Liver (tissue), 9 donors: ENCODE results near the gene THADA. TPM values are rescaled to one million over a fixed set of nuclear protein-coding genes. Genes with fewer than 3 reads are reported as not detected.

ENCODE experiments used
- DNase-seq: peaks from one replicate; pipeline ENCODE4 v3.0.0-alpha.2; 2017; ENCODE audit warnings: low spot score
- H3K27ac ChIP-seq, 2 donors: one replicate each; pipeline ENCODE4 v1.7.0; 2013; ENCODE audit warnings: inconsistent platforms in 2 of 2, low read length in 2 of 2, control low read depth in 1 of 2, low read depth in 1 of 2, mild to moderate bottlenecking in 1 of 2
- H3K27me3 ChIP-seq, 4 donors: one replicate each; pipeline versions ENCODE4 v1.6.1 to v1.7.0; 2013; ENCODE audit warnings: low read length in 3 of 4, inconsistent platforms in 1 of 4, mild to moderate bottlenecking in 1 of 4, moderate library complexity in 1 of 4; ENCODE audit not compliant: control insufficient read depth in 4 of 4, insufficient read depth in 4 of 4
- H3K36me3 ChIP-seq, 4 donors: one replicate each; pipeline versions ENCODE4 v1.6.1 to v1.7.0; 2013; ENCODE audit warnings: low read length in 3 of 4, mild to moderate bottlenecking in 3 of 4, low read depth in 1 of 4, moderate library complexity in 1 of 4; ENCODE audit not compliant: control insufficient read depth in 4 of 4, insufficient read depth in 3 of 4
- H3K4me1 ChIP-seq, 4 donors: one replicate each; pipeline versions ENCODE4 v1.6.1 to v1.7.0; 2013; ENCODE audit warnings: low read length in 3 of 4, mild to moderate bottlenecking in 3 of 4, moderate library complexity in 1 of 4; ENCODE audit not compliant: control insufficient read depth in 4 of 4, insufficient read depth in 4 of 4
- H3K4me3 ChIP-seq, 3 donors: one replicate each; pipeline versions ENCODE4 v1.6.1 to v1.7.0; 2013; ENCODE audit warnings: low read length in 3 of 3, control low read depth in 1 of 3, low read depth in 1 of 3, mild to moderate bottlenecking in 1 of 3
- H3K9ac ChIP-seq, 2 donors: one replicate each; pipeline ENCODE4 v1.7.0; 2013; ENCODE audit warnings: low read length in 2 of 2, mild to moderate bottlenecking in 2 of 2, moderate library complexity in 2 of 2, control low read depth in 1 of 2, low read depth in 1 of 2
- H3K9me3 ChIP-seq, 4 donors: one replicate each; pipeline versions ENCODE4 v1.6.1 to v1.7.0; 2013; ENCODE audit warnings: low read length in 3 of 4; ENCODE audit not compliant: control insufficient read depth in 4 of 4
- CTCF ChIP-seq: fragments of 150-350 bp; IDR thresholded peaks from 2 replicates; pipeline ENCODE4 v1.5.1; 2017; ENCODE audit warnings: improper control_type of control experiment, low read depth, low read length; ENCODE audit not compliant: missing input control
- EGR1 ChIP-seq, 2 donors: IDR thresholded peaks; 2 replicates each; pipeline ENCODE4 v1.6.1; 2016 to 2018; ENCODE audit warnings: antibody characterized with exemption in 2 of 2, low read depth in 2 of 2
- FOXA1 ChIP-seq: IDR thresholded peaks from 2 replicates; pipeline ENCODE4 v1.6.1; 2016; ENCODE audit warnings: antibody characterized with exemption
- FOXA2 ChIP-seq: IDR thresholded peaks from 2 replicates; pipeline ENCODE4 v1.6.1; 2016; ENCODE audit warnings: antibody characterized with exemption
- GABPA ChIP-seq, 2 donors: IDR thresholded peaks in 1 of 2; conservative IDR thresholded peaks in 1 of 2; 2 replicates each; pipeline ENCODE4 v1.6.1; 2016; ENCODE audit warnings: antibody characterized with exemption in 2 of 2, mild to moderate bottlenecking in 1 of 2, moderate library complexity in 1 of 2
- HNF4A ChIP-seq, 2 donors: conservative IDR thresholded peaks; 2 replicates each; pipeline ENCODE4 v1.6.1; 2016; ENCODE audit warnings: antibody characterized with exemption in 2 of 2, mild to moderate bottlenecking in 2 of 2
- HNF4G ChIP-seq: IDR thresholded peaks from 2 replicates; pipeline ENCODE4 v1.6.1; 2016; ENCODE audit warnings: antibody characterized with exemption
- JUND ChIP-seq, 2 donors: IDR thresholded peaks; 2 replicates each; pipeline ENCODE4 v1.6.1; 2016; ENCODE audit warnings: antibody characterized with exemption in 2 of 2
- MAX ChIP-seq: IDR thresholded peaks from 2 replicates; pipeline ENCODE4 v1.6.1; 2016; ENCODE audit warnings: antibody characterized with exemption
- NR2F2 ChIP-seq: IDR thresholded peaks from 2 replicates; pipeline ENCODE4 v1.6.1; 2016; ENCODE audit warnings: antibody characterized with exemption
- RAD21 ChIP-seq, 2 donors: IDR thresholded peaks; 2 replicates each; pipeline ENCODE4 v1.6.1; 2016; ENCODE audit warnings: antibody characterized with exemption in 2 of 2, mild to moderate bottlenecking in 2 of 2
- RXRA ChIP-seq, 2 donors: IDR thresholded peaks; 2 replicates each; pipeline ENCODE4 v1.6.1; 2017 to 2018; ENCODE audit warnings: antibody characterized with exemption in 2 of 2, mild to moderate bottlenecking in 1 of 2
- TAF1 ChIP-seq: conservative IDR thresholded peaks from 2 replicates; pipeline ENCODE4 v1.6.1; 2016; ENCODE audit warnings: antibody characterized with exemption, mild to moderate bottlenecking
- YY1 ChIP-seq: IDR thresholded peaks from 2 replicates; pipeline ENCODE4 v1.6.1; 2016; ENCODE audit warnings: antibody characterized with exemption, mild to moderate bottlenecking
- ZBTB33 ChIP-seq: IDR thresholded peaks from 2 replicates; pipeline ENCODE4 v1.6.1; 2016; ENCODE audit warnings: antibody characterized with exemption
- WGBS: extraction: QIAGEN DNeasy Blood & Tissue Kit; methylation state at CpG from one replicate; pipeline ENCODE4 v1.1.7; 2013; 5-methylcytosine and 5-hydroxymethylcytosine counted together
- polyA plus RNA-seq, 2 donors: library from polyadenylated mRNA; stranded (reverse) in 1 of 2; unstranded in 1 of 2; fragments of 200-250 nt in 1 of 2; fragments of >200 nt in 1 of 2; fragmentation: Nextera tagmentation in 1 of 2; extraction: Ambion mirVana in 1 of 2; gene quantifications; one replicate each; pipeline versions ENCODE4 v1.2.1 to v1.2.3, GENCODE V29; 2013 to 2015
- total RNA-seq, 2 donors: library from RNA; depleted of rRNA; stranded (reverse); fragments of >200 nt; gene quantifications; one replicate each; pipeline ENCODE4 v1.2.3, GENCODE V29; 2014
- TF ChIP-seq, protein P1 (sequence below): IDR thresholded peaks from 2 replicates; pipeline ENCODE4 v1.6.1; 2016; ENCODE audit warnings: antibody characterized with exemption
- TF ChIP-seq, protein P2 (sequence below): IDR thresholded peaks from 2 replicates; pipeline ENCODE4 v1.6.1; 2016; ENCODE audit warnings: antibody characterized with exemption, mild to moderate bottlenecking
- donor health status: healthy.
- donor health status: healthy.
- donor health status: healthy.
- donor health status: healthy.
- donor health status: healthy.

Gene THADA
- total and polyA plus RNA-seq, 4 donors, result 12.0 to 37.2 (median 22.3) TPM

DNA sequence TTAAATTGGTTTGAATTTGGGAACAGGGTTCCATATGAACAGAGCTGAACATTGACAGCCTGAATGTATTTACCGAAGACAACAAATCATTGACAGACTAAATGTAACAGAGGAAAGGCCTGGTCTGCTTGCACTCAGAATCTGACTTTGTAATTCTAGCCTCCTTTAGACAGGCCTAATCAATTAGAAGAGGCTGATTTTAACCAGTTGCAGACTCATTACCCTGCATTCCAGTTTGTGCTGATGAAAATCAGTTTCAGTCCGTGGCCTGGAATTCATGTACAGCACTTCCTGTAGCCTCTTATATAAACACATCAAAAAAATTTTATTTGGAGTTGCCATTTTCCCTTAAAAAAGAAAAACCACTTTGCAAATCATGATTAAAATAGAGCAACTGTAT is 276.3 kb downstream of the THADA start:
- Histone ChIP-seq H3K27ac (no peak overlapping the region), H3K4me1 (peaks cover 0 to 10% (median 1%) of the 10 kb centered on the region in 4 donors), H3K9me3 (no peaks in the 10 kb centered on the region), H3K9ac (no peak overlapping the region), H3K27me3 (no peaks in the 10 kb centered on the region), H3K36me3 (no peaks in the 10 kb centered on the region), H3K4me3 (no peak overlapping the region)
- no peak for DNase-seq
- TF ChIP-seq ZBTB33, result no peak
- no peak for TF ChIP-seq RAD21 (IDR thresholded peaks at IDR 0.05)
- TF ChIP-seq GABPA (IDR thresholded peaks at IDR 0.05 in 1 of 2, conservative IDR thresholded peaks at IDR 0.05 in 1 of 2), result no peak
- TF ChIP-seq HNF4G, result no peak
- no peak for TF ChIP-seq YY1
- TF ChIP-seq, protein P1, sequence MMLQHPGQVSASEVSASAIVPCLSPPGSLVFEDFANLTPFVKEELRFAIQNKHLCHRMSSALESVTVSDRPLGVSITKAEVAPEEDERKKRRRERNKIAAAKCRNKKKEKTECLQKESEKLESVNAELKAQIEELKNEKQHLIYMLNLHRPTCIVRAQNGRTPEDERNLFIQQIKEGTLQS, result no peak
- TF ChIP-seq TAF1, result no peak
- TF ChIP-seq EGR1 (IDR thresholded peaks at IDR 0.05; ENCODE audit: low read depth in 2 of 2), result no peak
- WGBS, result 82% methylated on average over 2 of the region's 2 CpGs

DNA sequence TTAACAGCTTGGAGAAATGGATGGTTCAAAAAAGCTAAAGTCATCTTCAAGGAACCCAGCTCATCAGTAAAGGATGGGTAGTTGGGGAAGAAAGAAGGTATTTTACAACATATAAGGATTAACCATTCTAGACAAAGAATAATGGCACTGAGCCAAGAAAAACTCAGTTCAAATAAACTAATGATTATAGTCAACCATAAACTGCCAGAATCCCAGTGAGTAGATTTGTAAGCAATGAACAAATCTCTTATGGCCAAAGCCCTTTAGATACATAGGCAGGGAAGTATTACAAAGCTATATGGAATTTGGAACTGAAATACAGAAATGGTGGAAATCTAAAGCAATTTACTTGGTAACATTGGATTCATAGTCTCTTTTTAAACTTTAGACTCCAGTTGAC is 277.0 kb downstream of the THADA start:
- Histone ChIP-seq H3K9ac (no peak overlapping the region), H3K9me3 (no peaks in the 10 kb centered on the region), H3K4me1 (peaks cover 0 to 13% (median 5%) of the 10 kb centered on the region in 4 donors), H3K36me3 (no peaks in the 10 kb centered on the region), H3K27me3 (no peaks in the 10 kb centered on the region), H3K27ac (no peak overlapping the region), H3K4me3 (no peak overlapping the region)
- no peak for TF ChIP-seq JUND (IDR thresholded peaks at IDR 0.05)
- TF ChIP-seq TAF1, result no peak
- DNase-seq, result no peak

- H3K9ac ChIP-seq, result no peak overlapping the region
- no peaks in the 10 kb centered on the region for H3K36me3 ChIP-seq
- peaks cover 3 to 24% (median 14%) of the 10 kb centered on the region in 4 donors for H3K4me1 ChIP-seq
- DNase-seq, result no peak
- H3K27me3 ChIP-seq, result no peaks in the 10 kb centered on the region
- H3K4me3 ChIP-seq, result no peak overlapping the region
- H3K27ac ChIP-seq, result no peak overlapping the region
- TF ChIP-seq HNF4G, result no peak
- no peak for TF ChIP-seq FOXA1
- TF ChIP-seq JUND (IDR thresholded peaks at IDR 0.05), result no peak
- TF ChIP-seq GABPA (IDR thresholded peaks at IDR 0.05 in 1 of 2, conservative IDR thresholded peaks at IDR 0.05 in 1 of 2), result no peak
- no peak for TF ChIP-seq HNF4A (conservative IDR thresholded peaks at IDR 0.05)
- TF ChIP-seq NR2F2, result no peak
- TF ChIP-seq MAX, result no peak
- no peak for TF ChIP-seq RXRA (IDR thresholded peaks at IDR 0.05)
- TF ChIP-seq, protein P2, sequence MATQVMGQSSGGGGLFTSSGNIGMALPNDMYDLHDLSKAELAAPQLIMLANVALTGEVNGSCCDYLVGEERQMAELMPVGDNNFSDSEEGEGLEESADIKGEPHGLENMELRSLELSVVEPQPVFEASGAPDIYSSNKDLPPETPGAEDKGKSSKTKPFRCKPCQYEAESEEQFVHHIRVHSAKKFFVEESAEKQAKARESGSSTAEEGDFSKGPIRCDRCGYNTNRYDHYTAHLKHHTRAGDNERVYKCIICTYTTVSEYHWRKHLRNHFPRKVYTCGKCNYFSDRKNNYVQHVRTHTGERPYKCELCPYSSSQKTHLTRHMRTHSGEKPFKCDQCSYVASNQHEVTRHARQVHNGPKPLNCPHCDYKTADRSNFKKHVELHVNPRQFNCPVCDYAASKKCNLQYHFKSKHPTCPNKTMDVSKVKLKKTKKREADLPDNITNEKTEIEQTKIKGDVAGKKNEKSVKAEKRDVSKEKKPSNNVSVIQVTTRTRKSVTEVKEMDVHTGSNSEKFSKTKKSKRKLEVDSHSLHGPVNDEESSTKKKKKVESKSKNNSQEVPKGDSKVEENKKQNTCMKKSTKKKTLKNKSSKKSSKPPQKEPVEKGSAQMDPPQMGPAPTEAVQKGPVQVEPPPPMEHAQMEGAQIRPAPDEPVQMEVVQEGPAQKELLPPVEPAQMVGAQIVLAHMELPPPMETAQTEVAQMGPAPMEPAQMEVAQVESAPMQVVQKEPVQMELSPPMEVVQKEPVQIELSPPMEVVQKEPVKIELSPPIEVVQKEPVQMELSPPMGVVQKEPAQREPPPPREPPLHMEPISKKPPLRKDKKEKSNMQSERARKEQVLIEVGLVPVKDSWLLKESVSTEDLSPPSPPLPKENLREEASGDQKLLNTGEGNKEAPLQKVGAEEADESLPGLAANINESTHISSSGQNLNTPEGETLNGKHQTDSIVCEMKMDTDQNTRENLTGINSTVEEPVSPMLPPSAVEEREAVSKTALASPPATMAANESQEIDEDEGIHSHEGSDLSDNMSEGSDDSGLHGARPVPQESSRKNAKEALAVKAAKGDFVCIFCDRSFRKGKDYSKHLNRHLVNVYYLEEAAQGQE, result no peak
- no peak for TF ChIP-seq RAD21 (IDR thresholded peaks at IDR 0.05)
- no peak for TF ChIP-seq TAF1
- TF ChIP-seq, protein P1, result no peak
- no peak for TF ChIP-seq FOXA2
- TF ChIP-seq CTCF, result no peak
- H3K9me3 ChIP-seq, result no peaks in the 10 kb centered on the region
- WGBS, result 82% methylated on average over 3 of the region's 3 CpGs
Measured at GRCh38 chr2:43317680-43318079, 278.2 kb downstream of the THADA start.
